ENCODE data around the gene BECN2.
"Not testable (repeated sequence)": the region's sequence is repeated elsewhere in the genome, so short reads cannot be mapped to it uniquely, and the experiment has no call there.

The BECN2 gene

GRCh38 chr1:241950390-241950789, 7.2 kb upstream of the BECN2 start:
- no peak overlapping the region for H3K27ac Mint-ChIP-seq
- H3K27me3 Mint-ChIP-seq: peaks cover 3% of the 10 kb centered on the region
- no peaks in the 10 kb centered on the region for H3K9me3 Mint-ChIP-seq
- H3K4me1 Mint-ChIP-seq (ENCODE audit: low read depth): no peaks in the 10 kb centered on the region
- H3K4me3 Mint-ChIP-seq: no peak overlapping the region
- intact Hi-C loops (cut with micrococcal nuclease): no loop called here
- H3K36me3 Mint-ChIP-seq (ENCODE audit: low read depth): no peaks in the 10 kb centered on the region

- H3K9me3 Mint-ChIP-seq: no peaks in the 10 kb centered on the region
- peaks cover 4% of the 10 kb centered on the region for H3K27me3 Mint-ChIP-seq
- H3K27ac Mint-ChIP-seq: no peak overlapping the region
- H3K4me1 Mint-ChIP-seq (ENCODE audit: low read depth): peaks cover 5% of the 10 kb centered on the region
- intact Hi-C loops (cut with micrococcal nuclease): no loop called here
- no peak overlapping the region for H3K4me3 Mint-ChIP-seq
- no peaks in the 10 kb centered on the region for H3K36me3 Mint-ChIP-seq (ENCODE audit: low read depth)
These were observed 4.6 kb downstream of the BECN2 start for GRCh38 chr1:241962153-241962552.

- no peak overlapping the region for H3K4me3 Mint-ChIP-seq
- no peaks in the 10 kb centered on the region for H3K36me3 Mint-ChIP-seq (ENCODE audit: low read depth)
- intact Hi-C loops (cut with micrococcal nuclease): no loop called here
- H3K4me1 Mint-ChIP-seq (ENCODE audit: low read depth): peaks cover 5% of the 10 kb centered on the region
- no peak overlapping the region for H3K27ac Mint-ChIP-seq
- H3K27me3 Mint-ChIP-seq: peaks cover 2% of the 10 kb centered on the region
- no peaks in the 10 kb centered on the region for H3K9me3 Mint-ChIP-seq
These were observed 6.2 kb downstream of the BECN2 start for GRCh38 chr1:241963722-241964121.

GRCh38 chr1:241964550-241965282, 7.1 kb downstream of the BECN2 start:
- H3K27ac Mint-ChIP-seq: peak overlapping the region; percentile 92
- H3K4me3 Mint-ChIP-seq: no peak overlapping the region
- intact Hi-C loops (cut with micrococcal nuclease): no loop called here
- no peaks in the 10 kb centered on the region for H3K36me3 Mint-ChIP-seq (ENCODE audit: low read depth)
- peaks cover 5% of the 10 kb centered on the region for H3K4me1 Mint-ChIP-seq (ENCODE audit: low read depth)
- H3K27me3 Mint-ChIP-seq: peaks cover 4% of the 10 kb centered on the region
- no peaks in the 10 kb centered on the region for H3K9me3 Mint-ChIP-seq

GRCh38 chr1:241968611-241969010, 11.0 kb downstream of the BECN2 start:
- Mint-ChIP-seq H3K4me3 (no peak overlapping the region), H3K27me3 (peaks cover 2% of the 10 kb centered on the region), H3K36me3 (ENCODE audit: low read depth) (no peaks in the 10 kb centered on the region), H3K4me1 (ENCODE audit: low read depth) (peaks cover 5% of the 10 kb centered on the region), H3K9me3 (no peaks in the 10 kb centered on the region), H3K27ac (no peak overlapping the region)
- intact Hi-C loops (cut with micrococcal nuclease): no loop called here

GRCh38 chr1:241972703-241973369, 15.3 kb downstream of the BECN2 start:
- Mint-ChIP-seq H3K4me1 (ENCODE audit: low read depth) (no peaks in the 10 kb centered on the region), H3K27ac (no peak overlapping the region), H3K4me3 (no peak overlapping the region), H3K27me3 (peaks cover 2% of the 10 kb centered on the region), H3K9me3 (no peaks in the 10 kb centered on the region), H3K36me3 (ENCODE audit: low read depth) (no peaks in the 10 kb centered on the region)
- intact Hi-C loops (cut with micrococcal nuclease): no loop called here

GRCh38 chr1:241976229-241976628, 18.7 kb downstream of the BECN2 start:
- no peak overlapping the region for H3K27ac Mint-ChIP-seq
- peaks cover 3% of the 10 kb centered on the region for H3K27me3 Mint-ChIP-seq
- intact Hi-C loops (cut with micrococcal nuclease): no loop called here
- no peaks in the 10 kb centered on the region for H3K36me3 Mint-ChIP-seq (ENCODE audit: low read depth)
- no peaks in the 10 kb centered on the region for H3K4me1 Mint-ChIP-seq (ENCODE audit: low read depth)
- no peak overlapping the region for H3K4me3 Mint-ChIP-seq
- no peaks in the 10 kb centered on the region for H3K9me3 Mint-ChIP-seq

GRCh38 chr1:241979071-241979470, 21.5 kb downstream of the BECN2 start:
- H3K9me3 Mint-ChIP-seq: no peaks in the 10 kb centered on the region
- peaks cover 3% of the 10 kb centered on the region for H3K27me3 Mint-ChIP-seq
- H3K27ac Mint-ChIP-seq: no peak overlapping the region
- peaks cover 7% of the 10 kb centered on the region for H3K4me1 Mint-ChIP-seq (ENCODE audit: low read depth)
- H3K36me3 Mint-ChIP-seq (ENCODE audit: low read depth): no peaks in the 10 kb centered on the region
- no peak overlapping the region for H3K4me3 Mint-ChIP-seq
- intact Hi-C loops (cut with micrococcal nuclease): no loop called here

GRCh38 chr1:241979926-241980325, 22.4 kb downstream of the BECN2 start:
- intact Hi-C loops (cut with micrococcal nuclease): no loop called here
- H3K9me3 Mint-ChIP-seq: no peaks in the 10 kb centered on the region
- peaks cover 3% of the 10 kb centered on the region for H3K27me3 Mint-ChIP-seq
- no peak overlapping the region for H3K27ac Mint-ChIP-seq
- no peaks in the 10 kb centered on the region for H3K36me3 Mint-ChIP-seq (ENCODE audit: low read depth)
- peaks cover 12% of the 10 kb centered on the region for H3K4me1 Mint-ChIP-seq (ENCODE audit: low read depth)
- H3K4me3 Mint-ChIP-seq: no peak overlapping the region

- H3K4me1 Mint-ChIP-seq (ENCODE audit: low read depth): peaks cover 18% of the 10 kb centered on the region
- no peaks in the 10 kb centered on the region for H3K9me3 Mint-ChIP-seq
- H3K36me3 Mint-ChIP-seq (ENCODE audit: low read depth): no peaks in the 10 kb centered on the region
- H3K27me3 Mint-ChIP-seq: peaks cover under 1% of the 10 kb centered on the region
- intact Hi-C loops (cut with micrococcal nuclease): loop anchor here (1.0 kb wide), 1 partner anchor 89 kb away; no protein-coding TSS in a partner anchor
- H3K27ac Mint-ChIP-seq: no peak overlapping the region
- no peak overlapping the region for H3K4me3 Mint-ChIP-seq
These were observed 28.2 kb downstream of the BECN2 start for GRCh38 chr1:241985787-241986186.

- H3K36me3 Mint-ChIP-seq (ENCODE audit: low read depth); H3K27me3 Mint-ChIP-seq; intact Hi-C loops (cut with micrococcal nuclease); H3K27ac Mint-ChIP-seq; H3K4me3 Mint-ChIP-seq; H3K9me3 Mint-ChIP-seq: not testable (repeated sequence)
- peaks cover 19% of the 10 kb centered on the region for H3K4me1 Mint-ChIP-seq (ENCODE audit: low read depth)
These were observed 30.9 kb downstream of the BECN2 start for GRCh38 chr1:241988389-241988930.

GRCh38 chr1:241990040-241990439, 32.5 kb downstream of the BECN2 start:
- Mint-ChIP-seq H3K4me1 (ENCODE audit: low read depth) (peaks cover 14% of the 10 kb centered on the region), H3K9me3 (no peaks in the 10 kb centered on the region), H3K36me3 (ENCODE audit: low read depth) (no peaks in the 10 kb centered on the region), H3K27ac (no peak overlapping the region), H3K4me3 (no peak overlapping the region), H3K27me3 (peaks cover 12% of the 10 kb centered on the region)
- intact Hi-C loops (cut with micrococcal nuclease): loop anchor here (10.0 kb wide), 1 partner anchor 465 kb away; no protein-coding TSS in a partner anchor

- intact Hi-C loops (cut with micrococcal nuclease): loop anchor here (10.0 kb wide), 1 partner anchor 468 kb away; no protein-coding TSS in a partner anchor
- peaks cover 14% of the 10 kb centered on the region for H3K4me1 Mint-ChIP-seq (ENCODE audit: low read depth)
These were observed 35.2 kb downstream of the BECN2 start for GRCh38 chr1:241992734-241993133.

GRCh38 chr1:241994171-241994570, 36.6 kb downstream of the BECN2 start:
- H3K36me3 Mint-ChIP-seq (ENCODE audit: low read depth): no peaks in the 10 kb centered on the region

More at GRCh38 chr1:241992734-241993133, 35.2 kb downstream of the BECN2 start:
- Mint-ChIP-seq H3K36me3 (ENCODE audit: low read depth) (no peaks in the 10 kb centered on the region), H3K4me3 (no peak overlapping the region), H3K9me3 (no peaks in the 10 kb centered on the region), H3K27ac (no peak overlapping the region), H3K27me3 (peaks cover 18% of the 10 kb centered on the region)

More at GRCh38 chr1:241994171-241994570, 36.6 kb downstream of the BECN2 start:
- Mint-ChIP-seq H3K27me3 (peaks cover 20% of the 10 kb centered on the region), H3K27ac (peak overlapping the region; percentile 43), H3K9me3 (no peaks in the 10 kb centered on the region), H3K4me1 (ENCODE audit: low read depth) (peaks cover 24% of the 10 kb centered on the region), H3K4me3 (no peak overlapping the region)
- intact Hi-C loops (cut with micrococcal nuclease): loop anchor here (10.0 kb wide), 1 partner anchor 469 kb away; no protein-coding TSS in a partner anchor
